ENCODE results near the gene HUNK. TPM values are rescaled to one million over a fixed set of nuclear protein-coding genes. Genes with fewer than 3 reads are reported as not detected.

The HUNK gene
- total RNA-seq, 2 donors from 2014 or later, result 0.20 to 2.0 TPM

GRCh38 chr21:31885146-31885545 lies 12.3 kb downstream of the HUNK start:
- no peak for TF ChIP-seq CTCF (IDR thresholded peaks at IDR 0.05)
- peaks cover 0 to 3% of the 10 kb centered on the region in 2 donors for H3K4me1 ChIP-seq
- DNase-seq (ENCODE audit: low spot score), result no peak
- no peaks in the 10 kb centered on the region for H3K27me3 ChIP-seq
- H3K4me3 ChIP-seq, result no peak overlapping the region
- no peak overlapping the region for H3K27ac ChIP-seq
- H3K9me3 ChIP-seq, result no peaks in the 10 kb centered on the region
- H3K36me3 ChIP-seq, result no peaks in the 10 kb centered on the region

- no peak overlapping the region for H3K27ac ChIP-seq
- no peaks in the 10 kb centered on the region for H3K36me3 ChIP-seq
- DNase-seq (ENCODE audit: low spot score), result no peak
- no peaks in the 10 kb centered on the region for H3K27me3 ChIP-seq
- no peak for TF ChIP-seq CTCF (IDR thresholded peaks at IDR 0.05)
- H3K9me3 ChIP-seq, result no peaks in the 10 kb centered on the region
- no peak overlapping the region for H3K4me3 ChIP-seq
- H3K4me1 ChIP-seq, result no peaks in the 10 kb centered on the region
Observed at GRCh38 chr21:31886915-31887314, 14.1 kb downstream of the HUNK start.

- Histone ChIP-seq H3K4me3 (no peak overlapping the region), H3K36me3 (no peaks in the 10 kb centered on the region), H3K9me3 (no peaks in the 10 kb centered on the region), H3K27ac (no peak overlapping the region), H3K4me1 (no peaks in the 10 kb centered on the region), H3K27me3 (no peaks in the 10 kb centered on the region)
- TF ChIP-seq CTCF (IDR thresholded peaks at IDR 0.05), result no peak
- DNase-seq (ENCODE audit: low spot score), result no peak
Observed at GRCh38 chr21:31887391-31887841, 14.6 kb downstream of the HUNK start.

- TF ChIP-seq CTCF (IDR thresholded peaks at IDR 0.05), result no peak
- Histone ChIP-seq H3K4me3 (no peak overlapping the region), H3K27me3 (no peaks in the 10 kb centered on the region), H3K9me3 (no peaks in the 10 kb centered on the region), H3K36me3 (no peaks in the 10 kb centered on the region), H3K4me1 (no peaks in the 10 kb centered on the region), H3K27ac (no peak overlapping the region)
- DNase-seq (ENCODE audit: low spot score), result no peak
Observed at GRCh38 chr21:31888936-31889371, 16.1 kb downstream of the HUNK start.

GRCh38 chr21:31889460-31889859 lies 16.6 kb downstream of the HUNK start:
- Histone ChIP-seq H3K36me3 (no peaks in the 10 kb centered on the region), H3K4me1 (no peaks in the 10 kb centered on the region), H3K27me3 (no peaks in the 10 kb centered on the region), H3K4me3 (no peak overlapping the region), H3K27ac (no peak overlapping the region), H3K9me3 (no peaks in the 10 kb centered on the region)
- no peak for TF ChIP-seq CTCF (IDR thresholded peaks at IDR 0.05)
- no peak for DNase-seq (ENCODE audit: low spot score)

GRCh38 chr21:31892686-31893085 lies 19.9 kb downstream of the HUNK start:
- Histone ChIP-seq H3K27ac (no peak overlapping the region), H3K4me3 (no peak overlapping the region), H3K36me3 (no peaks in the 10 kb centered on the region), H3K9me3 (no peaks in the 10 kb centered on the region), H3K4me1 (no peaks in the 10 kb centered on the region), H3K27me3 (no peaks in the 10 kb centered on the region)
- no peak for TF ChIP-seq CTCF (IDR thresholded peaks at IDR 0.05)
- no peak for DNase-seq (ENCODE audit: low spot score)

All from right atrium auricular region (tissue), 2 donors.